GM19193 (cell line): ENCODE results near the gene TMC6.
A peak's percentile ranks its signal among the peaks of the same experiment; 100 is the strongest.

ENCODE experiments used
- POLR2A ChIP-seq: IDR thresholded peaks from 4 replicates; pipeline ENCODE4 v1.6.1; 2011; ENCODE audit not compliant: insufficient read depth, insufficient read length; ENCODE audit errors: extremely low read depth

Gene TMC6

GRCh38 chr17:78128551-78129350 lies at the start of gene TMC6:
Gene TMC6 (minus strand): TSS chr17:78128755. CDS start chr17:78126832, 1,923 bp downstream.
- TF ChIP-seq POLR2A: peak; percentile 65

GRCh38 chr17:78176548-78177025 lies 48.0 kb upstream of the TMC6 start:
- TF ChIP-seq POLR2A: peak; percentile 55

- TF ChIP-seq POLR2A: peak; percentile 40
These were observed 47.1 kb upstream of the TMC6 start for GRCh38 chr17:78175643-78175981.

- TF ChIP-seq POLR2A: no peak
These were observed 46.5 kb upstream of the TMC6 start for GRCh38 chr17:78174870-78175642.

- peak; percentile 64 for TF ChIP-seq POLR2A
These were observed 45.9 kb upstream of the TMC6 start for GRCh38 chr17:78174346-78174869.

- TF ChIP-seq POLR2A: no peak
These were observed 44.7 kb upstream of the TMC6 start for GRCh38 chr17:78173097-78173715.

- peak; percentile 39 for TF ChIP-seq POLR2A
These were observed 43.9 kb upstream of the TMC6 start for GRCh38 chr17:78172249-78173051.

- TF ChIP-seq POLR2A: no peak
These were observed 42.4 kb upstream of the TMC6 start for GRCh38 chr17:78170692-78171590.

- TF ChIP-seq POLR2A: peak; percentile 55
These were observed 40.6 kb upstream of the TMC6 start for GRCh38 chr17:78168903-78169793.

- peak; percentile 77 for TF ChIP-seq POLR2A
These were observed 39.8 kb upstream of the TMC6 start, which contains the start of gene SYNGR2 for GRCh38 chr17:78168242-78168902. Gene SYNGR2 (plus strand): TSS chr17:78168581. CDS start chr17:78168617, 36 bp downstream.

GRCh38 chr17:78166416-78166815 lies 37.9 kb upstream of the TMC6 start:
- no peak for TF ChIP-seq POLR2A
